Hippocampal formation (tissue), 2 donors: ENCODE measurements around the gene HNRNPF.
"Not testable (repeated sequence)": the region's sequence is repeated elsewhere in the genome, so short reads cannot be mapped to it uniquely, and the experiment has no call there.

Experiments used
- DNase-seq, 2 donors: peaks; one replicate each; lab custom pipeline; 2025; lab: John Stamatoyannopoulos, UW

HNRNPF gene

DNA sequence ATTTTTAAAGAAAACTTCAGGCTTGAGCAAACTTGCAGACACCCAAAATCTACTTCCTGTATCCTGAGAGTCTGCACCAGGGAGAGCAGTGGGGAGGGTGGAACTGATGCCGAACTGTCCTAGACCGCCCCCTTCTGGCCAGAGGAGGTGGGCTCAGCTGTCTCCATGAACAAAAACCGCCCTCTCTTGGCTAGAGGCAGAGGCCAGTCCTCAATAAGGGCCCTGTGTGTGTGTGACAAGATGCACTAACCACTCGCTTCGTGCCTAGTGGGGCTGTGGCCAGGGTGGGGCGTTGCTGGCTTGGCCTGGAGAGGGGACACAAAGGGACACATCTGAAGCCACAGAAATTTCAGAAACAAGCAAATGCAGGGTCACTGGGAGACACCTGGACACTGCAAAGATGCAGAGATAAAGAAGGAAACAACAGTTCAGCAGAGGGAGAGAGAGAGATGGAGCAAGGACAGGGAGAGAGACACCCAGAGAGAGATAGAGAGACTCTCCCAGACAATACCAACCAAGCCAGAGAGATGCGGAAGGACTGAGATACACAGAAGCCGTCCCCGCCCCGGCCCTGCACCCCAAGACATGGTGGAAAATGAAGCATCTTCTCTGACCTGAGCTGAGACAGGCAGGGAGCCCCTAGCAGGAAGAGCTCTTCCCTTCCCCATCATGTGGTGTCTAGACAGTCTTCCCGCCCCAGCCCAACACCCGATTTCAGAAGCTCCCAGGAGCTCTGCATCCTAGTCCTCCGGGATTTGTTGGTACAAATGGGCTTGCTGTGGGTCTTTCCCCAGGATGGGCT is 60.3 kb downstream of the HNRNPF start:
- DNase-seq = peak; percentile 94 to 95

DNA sequence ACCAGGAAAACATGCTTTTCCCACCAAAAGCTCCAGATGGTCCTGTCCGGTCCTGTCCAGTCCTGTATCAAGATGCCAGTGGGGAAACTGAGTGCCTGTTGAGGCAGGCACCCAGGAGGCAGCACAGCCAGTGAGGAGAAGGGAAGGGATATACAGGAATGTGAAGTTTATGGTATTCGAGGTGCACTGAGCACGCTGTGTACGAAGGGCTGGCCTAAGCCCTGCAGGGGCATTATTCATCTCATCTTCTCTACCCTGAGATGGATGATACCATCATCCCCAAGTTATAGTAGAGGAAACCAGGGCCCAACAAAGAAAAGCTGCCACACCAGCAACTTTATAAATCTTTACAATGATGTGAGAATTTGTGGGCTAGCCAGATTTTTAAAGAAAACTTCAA is 61.0 kb downstream of the HNRNPF start:
- no peak for DNase-seq

DNA sequence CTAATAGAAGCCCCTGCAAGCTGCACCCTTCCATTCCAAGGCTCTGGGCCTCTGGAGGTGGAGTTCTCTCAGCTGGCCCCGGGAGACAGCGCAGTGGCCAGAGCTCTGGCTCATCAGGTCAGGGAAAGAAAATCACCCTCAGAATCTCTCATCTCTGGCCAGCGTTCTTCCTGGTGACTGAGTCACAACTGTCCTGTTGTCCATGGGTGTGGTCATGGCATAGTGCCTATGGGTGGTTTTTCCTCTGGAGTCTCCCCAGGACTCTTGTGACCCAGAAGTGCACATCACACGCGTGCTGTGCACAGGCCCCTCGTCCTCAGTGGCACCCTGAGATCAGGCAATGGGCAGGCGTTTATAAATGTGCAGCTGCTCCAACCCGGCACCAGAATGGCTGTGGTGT is 64.9 kb downstream of the HNRNPF start:
- DNase-seq = no peak

DNA sequence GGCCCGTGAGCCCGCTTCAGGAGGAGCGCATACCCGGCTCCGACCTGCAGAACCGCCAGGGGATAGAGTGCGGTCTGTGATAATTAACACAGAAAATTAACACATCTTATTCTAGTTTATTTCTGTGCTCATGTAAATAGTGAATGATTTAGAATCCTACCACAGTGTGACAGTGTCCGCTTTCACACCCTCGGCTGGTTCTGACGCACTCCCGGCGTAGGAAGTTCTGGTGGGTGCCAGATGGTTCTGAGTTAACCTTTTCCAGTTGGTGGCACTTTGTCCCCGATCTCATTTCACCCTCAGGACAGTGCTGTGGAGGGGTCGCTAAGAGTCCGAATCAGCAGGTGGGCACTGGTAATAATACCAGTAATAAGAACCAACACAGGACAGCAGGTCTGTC is 65.9 kb downstream of the HNRNPF start:
- DNase-seq = no peak

DNA sequence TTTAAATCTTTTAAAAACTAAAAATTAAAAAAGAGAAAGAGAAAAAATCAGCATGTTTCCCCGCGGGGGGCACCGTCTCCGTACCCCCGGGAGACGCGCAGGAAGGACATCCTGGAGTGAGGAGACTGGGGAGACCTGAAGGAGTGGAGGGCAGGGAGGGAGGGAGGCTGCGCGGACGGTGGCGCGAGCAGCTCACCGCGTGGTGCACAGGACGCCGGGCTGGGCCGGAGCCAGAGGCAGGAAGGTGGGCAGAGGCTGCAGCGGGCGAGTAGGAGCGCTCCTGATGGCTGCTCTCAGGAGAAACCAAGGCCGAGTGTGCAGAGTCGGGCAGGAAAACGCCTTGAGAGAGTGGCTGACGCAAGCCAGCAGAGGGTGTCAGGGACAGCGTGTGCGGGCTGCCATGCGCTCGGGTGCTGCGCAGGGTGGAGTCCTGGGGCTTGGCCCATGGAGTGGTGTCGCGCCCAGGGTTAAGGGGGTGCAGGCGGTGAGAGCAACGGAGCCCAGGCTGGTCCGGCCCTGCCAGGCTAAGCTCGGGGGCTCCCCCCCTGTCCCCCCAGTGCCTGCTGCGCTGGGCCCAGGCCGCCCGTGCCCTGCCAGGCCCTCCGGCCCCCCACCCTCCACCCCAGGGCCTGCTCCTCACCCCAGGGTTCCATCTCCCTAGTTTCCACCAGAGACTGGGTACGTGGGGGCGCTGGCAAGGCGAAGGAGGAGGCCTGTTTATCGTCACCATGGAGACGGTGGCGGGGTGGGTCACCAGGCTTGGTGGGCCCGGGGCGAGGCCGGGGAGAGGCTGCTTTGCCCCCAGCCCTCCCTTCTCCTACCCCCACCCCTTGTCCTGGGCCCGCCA is 66.5 kb downstream of the HNRNPF start:
- DNase-seq = no peak

DNA sequence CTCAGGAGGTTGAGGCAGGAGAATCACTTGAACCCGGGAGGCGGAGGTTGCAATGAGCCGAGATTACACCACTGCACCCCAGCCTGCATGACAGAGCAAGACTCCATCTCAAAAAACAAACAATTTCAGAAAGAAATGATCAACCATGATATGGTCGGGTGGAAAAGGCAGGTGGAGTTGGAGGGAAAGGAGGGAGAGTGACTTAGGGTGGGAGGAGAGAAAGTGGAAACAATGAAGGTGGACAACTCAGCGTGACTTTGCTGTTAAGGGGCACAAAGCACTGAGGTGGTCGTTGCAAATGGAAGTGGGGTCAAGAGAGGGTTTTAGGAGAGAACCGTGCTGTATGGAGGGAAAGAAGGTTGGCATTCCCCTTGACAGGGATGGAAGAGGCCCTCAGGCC is 67.5 kb downstream of the HNRNPF start:
- DNase-seq = no peak

DNA sequence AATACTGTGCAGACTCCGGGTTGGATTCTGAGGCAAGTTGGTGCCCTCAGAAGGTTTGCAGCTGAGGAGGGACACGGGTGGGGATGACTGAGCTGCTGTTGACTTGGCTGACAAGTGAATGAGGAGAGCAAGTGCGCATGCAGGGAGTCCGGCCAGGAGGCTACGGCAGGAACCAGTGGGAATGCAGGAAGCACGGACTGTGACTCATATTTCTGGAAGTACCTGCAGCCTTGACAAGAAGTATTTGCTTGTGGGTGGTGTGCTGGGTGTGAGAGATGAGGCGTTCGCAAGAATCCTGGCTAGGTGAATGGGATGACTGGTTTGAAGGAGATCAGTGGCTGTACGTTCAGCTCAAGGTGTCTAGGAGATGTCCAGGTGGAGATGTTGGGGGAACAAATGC is 68.4 kb downstream of the HNRNPF start:
- DNase-seq = no peak

DNA sequence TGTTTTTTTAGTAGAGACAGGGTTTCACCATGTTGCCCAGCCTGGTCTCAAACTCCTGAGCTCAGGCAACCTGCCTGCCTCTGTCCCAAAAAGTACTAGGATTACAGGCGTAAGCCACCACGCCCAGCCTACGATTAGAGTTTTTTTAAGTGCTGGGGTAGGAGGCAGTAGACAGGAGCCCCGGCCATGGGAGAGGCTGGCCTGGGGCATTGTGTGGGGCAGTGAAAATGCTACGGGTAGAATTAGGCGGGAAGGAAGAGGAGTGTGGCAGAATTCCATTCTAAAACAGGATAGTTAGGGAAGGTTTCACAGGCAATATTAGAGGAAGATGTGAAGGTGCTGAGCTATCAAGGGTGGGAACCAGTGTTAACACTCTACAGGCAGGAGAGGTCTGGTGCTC is 68.9 kb downstream of the HNRNPF start:
- no peak for DNase-seq

DNA sequence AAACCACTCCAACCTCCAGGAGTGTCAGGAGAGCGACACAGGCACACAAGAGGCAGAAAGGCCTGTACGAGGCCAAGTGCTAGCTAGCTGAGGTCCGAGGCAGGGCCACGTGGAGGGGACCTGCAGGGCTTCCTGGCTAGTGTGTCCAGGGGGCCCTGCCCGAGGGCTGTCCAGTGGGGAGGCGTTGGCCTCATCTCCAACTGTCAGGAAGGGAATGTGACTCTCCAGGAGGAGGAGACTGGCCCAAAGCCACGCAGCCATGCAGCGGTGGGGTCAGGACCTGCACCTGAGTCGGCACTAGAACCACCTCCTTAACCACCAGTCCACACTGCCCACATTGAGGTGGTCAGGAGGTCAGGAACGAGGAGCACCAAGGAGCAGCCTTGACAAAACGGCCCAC is 69.8 kb downstream of the HNRNPF start:
- DNase-seq = no peak

DNA sequence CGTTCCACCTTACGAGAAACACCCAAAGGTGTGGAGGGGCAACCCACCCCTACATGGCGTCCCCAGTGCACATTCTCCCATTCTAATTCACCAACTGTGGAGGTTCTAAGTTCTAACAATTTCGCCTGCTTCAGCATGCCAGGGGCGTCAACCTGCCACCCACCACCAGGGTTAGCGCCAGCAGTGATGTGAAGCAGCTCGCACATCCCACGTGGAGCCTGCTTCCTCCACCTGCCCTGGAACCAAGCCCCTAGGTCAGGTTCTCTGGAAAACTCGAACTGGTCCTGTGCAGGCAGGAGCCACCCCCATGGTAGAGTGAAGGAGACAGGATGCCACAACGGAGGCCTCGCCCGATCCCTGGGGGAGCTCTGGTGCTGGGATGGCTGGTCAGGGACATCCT is 70.9 kb downstream of the HNRNPF start:
- no peak for DNase-seq

DNA sequence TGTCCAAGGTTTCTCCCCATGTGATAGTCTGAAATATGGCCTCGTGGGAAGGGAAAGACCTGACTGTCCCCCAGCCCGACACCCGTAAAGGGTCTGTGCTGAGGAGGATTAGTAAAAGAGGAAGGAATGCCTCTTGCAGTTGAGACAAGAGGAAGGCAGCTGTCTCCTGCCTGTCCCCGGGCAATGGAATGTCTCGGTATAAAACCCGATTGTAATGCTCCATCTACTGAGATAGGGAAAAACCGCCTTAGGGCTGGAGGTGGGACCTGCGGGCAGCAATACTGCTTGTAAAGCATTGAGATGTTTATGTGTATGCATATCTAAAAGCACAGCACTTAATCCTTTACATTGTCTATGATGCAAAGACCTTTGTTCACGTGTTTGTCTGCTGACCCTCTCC is 71.5 kb downstream of the HNRNPF start:
- DNase-seq = not testable (repeated sequence)

DNA sequence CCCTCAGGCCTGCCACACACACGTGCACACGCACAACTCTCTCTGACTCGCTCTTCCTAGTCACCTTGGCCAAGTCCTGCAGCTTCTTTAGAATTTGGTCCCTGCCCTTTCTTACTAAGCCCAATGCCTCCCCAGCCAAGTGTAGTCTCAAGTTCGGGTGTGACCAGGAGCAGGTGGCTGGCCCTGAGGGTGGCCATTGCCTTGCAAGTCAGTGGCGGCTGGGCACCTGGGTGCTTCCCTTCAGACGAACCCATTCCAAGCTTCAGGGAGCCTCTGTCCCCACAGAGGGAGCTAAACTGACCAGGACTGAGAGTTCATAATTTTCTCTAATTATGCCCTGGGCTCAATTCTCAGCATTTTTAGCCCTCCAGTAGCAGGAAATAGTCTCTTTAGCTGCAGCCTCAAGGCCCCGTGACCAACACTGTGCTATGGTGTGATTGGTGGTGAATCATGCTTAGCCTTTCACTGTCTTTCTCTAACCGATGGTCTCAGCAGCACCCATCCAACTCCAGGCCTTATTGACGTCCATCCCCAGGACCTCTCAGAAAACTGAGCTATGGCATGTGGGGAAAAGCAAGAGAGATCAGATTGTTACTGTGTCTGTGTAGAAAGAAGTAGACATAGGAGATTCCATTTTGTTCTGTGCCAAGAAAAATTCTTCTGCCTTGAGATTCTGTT is 72.2 kb downstream of the HNRNPF start:
- no peak for DNase-seq

DNA sequence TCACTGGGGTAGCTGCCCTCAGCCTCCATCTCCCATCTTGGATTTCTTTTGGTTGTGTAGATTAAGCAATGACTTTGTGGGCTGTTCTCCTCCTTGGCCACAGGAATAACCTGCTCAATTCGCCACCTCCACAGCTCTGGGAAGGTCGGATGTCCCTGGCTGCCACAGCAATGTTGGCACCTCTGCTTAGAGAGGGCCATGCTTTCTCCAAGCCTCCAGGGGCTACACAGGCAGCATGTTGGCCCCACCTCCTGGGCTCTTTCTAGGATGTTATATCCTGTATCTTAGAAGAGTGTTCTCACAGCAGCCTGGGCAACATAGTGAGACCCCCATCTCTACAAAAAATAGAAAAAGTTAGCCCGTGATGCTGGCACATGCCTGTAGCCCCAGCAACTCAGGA is 72.9 kb downstream of the HNRNPF start:
- DNase-seq = no peak
